PFSK-1 (cell line): Measurements from ENCODE around the gene LRRC8D.

Experiments
- FOXP2 ChIP-seq: optimal IDR thresholded peaks from 2 replicates; pipeline ENCODE3; 2011; ENCODE audit warnings: borderline replicate concordance, control low read depth, inconsistent platforms; ENCODE audit not compliant: insufficient read depth; ENCODE audit errors: extremely low read length, extremely low read depth
- POLR2AphosphoS5 ChIP-seq: IDR thresholded peaks from 2 replicates; pipeline ENCODE4 v1.6.1; 2012; ENCODE audit warnings: low read depth, mild to moderate bottlenecking, control low read depth, low read length, moderate library complexity
- SIN3A ChIP-seq: IDR thresholded peaks from 2 replicates; pipeline ENCODE4 v1.6.1; 2012; ENCODE audit warnings: mild to moderate bottlenecking, low read length, moderate library complexity, borderline replicate concordance; ENCODE audit not compliant: insufficient read depth
- TAF1 ChIP-seq: IDR thresholded peaks from 2 replicates; pipeline ENCODE4 v1.6.1; 2012; ENCODE audit warnings: low read length, control low read depth, borderline replicate concordance; ENCODE audit not compliant: insufficient read depth
- TF ChIP-seq, protein P1 (sequence below), 2 experiments: IDR thresholded peaks; 2 replicates each; pipeline versions ENCODE4 v1.6.1 to v1.8.0; 2011 to 2012; ENCODE audit warnings: low read depth in 2 of 2, low read length in 2 of 2, control low read depth in 1 of 2, inconsistent platforms in 1 of 2, mild to moderate bottlenecking in 1 of 2, moderate library complexity in 1 of 2; ENCODE audit not compliant: insufficient read depth in 1 of 2

LRRC8D gene

DNA sequence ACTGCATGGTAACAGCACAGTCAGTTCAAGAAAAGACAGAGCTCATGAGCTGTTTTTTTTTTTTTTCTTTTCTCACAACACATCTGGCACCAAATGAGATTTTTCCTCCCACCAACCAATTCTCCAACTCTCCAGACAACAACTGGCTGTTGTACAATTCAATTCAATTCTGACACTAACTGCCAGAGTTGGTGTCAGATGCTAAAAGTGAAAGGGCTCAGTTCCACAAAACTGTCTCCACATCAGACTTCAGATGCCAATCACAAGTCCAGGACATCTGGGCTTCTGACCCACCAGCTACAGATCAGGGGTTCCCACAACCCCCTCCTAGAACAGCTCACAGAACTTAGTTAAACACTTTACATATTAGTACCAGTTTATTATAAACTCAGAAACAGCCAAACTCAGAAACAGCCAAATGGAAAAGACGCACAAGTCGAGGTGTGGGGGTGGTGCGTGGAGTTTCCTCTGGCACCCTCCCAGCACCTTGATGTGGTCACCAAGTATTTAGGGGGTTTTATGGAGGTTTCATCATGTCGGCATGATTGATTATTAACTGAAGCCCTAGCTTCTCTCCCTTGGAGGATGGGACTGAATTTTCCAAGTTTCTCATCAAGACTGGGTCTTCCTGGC, 39.2 kb upstream of the LRRC8D start:
- TF ChIP-seq, protein P1, sequence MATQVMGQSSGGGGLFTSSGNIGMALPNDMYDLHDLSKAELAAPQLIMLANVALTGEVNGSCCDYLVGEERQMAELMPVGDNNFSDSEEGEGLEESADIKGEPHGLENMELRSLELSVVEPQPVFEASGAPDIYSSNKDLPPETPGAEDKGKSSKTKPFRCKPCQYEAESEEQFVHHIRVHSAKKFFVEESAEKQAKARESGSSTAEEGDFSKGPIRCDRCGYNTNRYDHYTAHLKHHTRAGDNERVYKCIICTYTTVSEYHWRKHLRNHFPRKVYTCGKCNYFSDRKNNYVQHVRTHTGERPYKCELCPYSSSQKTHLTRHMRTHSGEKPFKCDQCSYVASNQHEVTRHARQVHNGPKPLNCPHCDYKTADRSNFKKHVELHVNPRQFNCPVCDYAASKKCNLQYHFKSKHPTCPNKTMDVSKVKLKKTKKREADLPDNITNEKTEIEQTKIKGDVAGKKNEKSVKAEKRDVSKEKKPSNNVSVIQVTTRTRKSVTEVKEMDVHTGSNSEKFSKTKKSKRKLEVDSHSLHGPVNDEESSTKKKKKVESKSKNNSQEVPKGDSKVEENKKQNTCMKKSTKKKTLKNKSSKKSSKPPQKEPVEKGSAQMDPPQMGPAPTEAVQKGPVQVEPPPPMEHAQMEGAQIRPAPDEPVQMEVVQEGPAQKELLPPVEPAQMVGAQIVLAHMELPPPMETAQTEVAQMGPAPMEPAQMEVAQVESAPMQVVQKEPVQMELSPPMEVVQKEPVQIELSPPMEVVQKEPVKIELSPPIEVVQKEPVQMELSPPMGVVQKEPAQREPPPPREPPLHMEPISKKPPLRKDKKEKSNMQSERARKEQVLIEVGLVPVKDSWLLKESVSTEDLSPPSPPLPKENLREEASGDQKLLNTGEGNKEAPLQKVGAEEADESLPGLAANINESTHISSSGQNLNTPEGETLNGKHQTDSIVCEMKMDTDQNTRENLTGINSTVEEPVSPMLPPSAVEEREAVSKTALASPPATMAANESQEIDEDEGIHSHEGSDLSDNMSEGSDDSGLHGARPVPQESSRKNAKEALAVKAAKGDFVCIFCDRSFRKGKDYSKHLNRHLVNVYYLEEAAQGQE (IDR thresholded peaks at IDR 0.05; ENCODE audit: insufficient read depth in 1 of 2, low read depth in 2 of 2, low read length in 2 of 2): no peak
- TF ChIP-seq TAF1 (no peak), POLR2AphosphoS5 (no peak), FOXP2 (no peak), SIN3A (no peak)

DNA sequence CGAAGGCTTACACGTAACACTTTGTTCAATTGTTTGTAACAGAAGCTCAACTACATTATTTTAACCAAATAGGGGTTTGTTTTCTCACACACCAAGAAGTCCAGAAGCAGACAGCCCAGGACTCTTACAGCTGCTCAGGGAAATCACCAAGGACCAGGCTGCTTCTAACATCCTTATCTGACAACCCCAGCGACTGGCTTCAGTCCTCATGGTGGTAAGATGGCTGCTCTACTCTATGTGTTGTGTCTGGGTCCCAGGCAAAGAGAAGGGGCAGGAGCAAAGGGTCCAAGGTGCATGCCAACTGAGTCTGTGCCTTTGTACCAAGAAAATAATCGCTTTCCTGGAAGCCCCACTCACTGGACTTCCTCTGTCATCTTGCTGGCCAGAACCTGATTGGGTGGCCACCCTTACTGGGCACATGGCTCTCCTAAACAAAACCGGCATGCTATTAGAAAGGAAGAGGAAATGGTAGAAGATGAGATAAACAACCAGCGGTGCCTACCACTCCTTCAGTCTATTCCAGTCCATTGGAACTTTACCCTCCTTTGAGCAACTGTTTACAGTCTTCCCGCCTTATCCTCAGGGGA, 34.1 kb upstream of the LRRC8D start:
- TF ChIP-seq POLR2AphosphoS5: no peak
- no peak for TF ChIP-seq FOXP2
- no peak for TF ChIP-seq TAF1
- TF ChIP-seq, protein P1 (IDR thresholded peaks at IDR 0.05; ENCODE audit: insufficient read depth in 1 of 2, low read depth in 2 of 2, low read length in 2 of 2): no peak
- TF ChIP-seq SIN3A: no peak

DNA sequence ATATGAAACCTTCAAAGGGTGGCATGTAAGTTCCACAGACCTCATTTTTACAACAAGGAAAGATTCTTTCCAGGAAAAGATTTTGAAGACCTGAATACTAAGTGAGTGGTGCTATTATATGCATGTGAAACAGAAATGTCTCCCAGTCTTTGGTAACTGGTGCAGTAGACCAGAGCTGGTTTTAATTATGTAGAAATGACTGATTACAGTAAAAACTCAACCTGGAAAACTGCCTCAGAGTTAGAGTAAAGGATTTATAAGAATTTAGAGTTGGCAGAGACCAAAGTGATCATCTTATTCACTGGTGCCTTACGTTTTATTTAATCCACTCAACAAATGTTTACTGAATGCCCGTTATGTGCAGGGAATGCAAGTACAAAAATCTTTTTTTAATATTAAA, 30.2 kb upstream of the LRRC8D start:
- no peak for TF ChIP-seq POLR2AphosphoS5
- TF ChIP-seq, protein P1 (IDR thresholded peaks at IDR 0.05; ENCODE audit: insufficient read depth in 1 of 2, low read depth in 2 of 2, low read length in 2 of 2): no peak
- TF ChIP-seq TAF1: no peak
- no peak for TF ChIP-seq SIN3A
- no peak for TF ChIP-seq FOXP2

DNA sequence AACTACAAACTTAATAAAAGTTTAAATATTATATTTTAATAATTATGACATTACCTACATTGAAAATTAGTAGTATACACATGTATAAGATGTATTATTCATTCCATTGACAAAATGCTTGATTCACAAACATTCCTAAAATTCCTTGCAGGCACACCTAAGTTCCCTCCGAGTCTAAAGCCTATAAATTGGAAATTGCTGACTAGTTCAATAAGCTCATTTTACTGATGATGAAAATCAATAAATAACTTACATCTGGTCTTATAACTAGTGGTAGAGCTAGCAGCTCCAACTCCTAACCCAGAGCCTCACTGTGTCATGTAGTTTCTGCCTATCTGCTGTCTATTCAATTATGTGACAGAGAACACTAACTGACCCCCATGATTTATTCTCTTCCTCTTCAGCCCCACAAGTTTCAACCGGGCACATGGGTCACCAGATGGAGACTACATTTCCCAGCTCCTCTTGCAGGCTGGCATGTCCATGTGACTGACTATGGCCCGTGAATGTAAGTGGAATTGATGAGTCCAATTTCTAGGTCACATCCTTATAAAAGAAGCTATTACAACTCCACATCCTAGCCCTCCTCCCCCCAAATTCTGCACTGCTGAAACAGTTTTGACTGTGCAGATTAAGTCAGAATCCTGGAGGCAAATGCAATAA, 29.6 kb upstream of the LRRC8D start:
- TF ChIP-seq POLR2AphosphoS5: no peak
- no peak for TF ChIP-seq TAF1
- TF ChIP-seq SIN3A: no peak
- no peak for TF ChIP-seq FOXP2
- TF ChIP-seq, protein P1 (IDR thresholded peaks at IDR 0.05; ENCODE audit: insufficient read depth in 1 of 2, low read depth in 2 of 2, low read length in 2 of 2): no peak
